Measurements from ENCODE around the gene SYNE4. TPM values are rescaled to one million over a fixed set of nuclear protein-coding genes. Genes with fewer than 3 reads are reported as not detected.

SYNE4 gene
- total and polyA plus RNA-seq, 3 donors from 2014 or later: 0.68 to 1.8 (median 1.3) TPM

DNA sequence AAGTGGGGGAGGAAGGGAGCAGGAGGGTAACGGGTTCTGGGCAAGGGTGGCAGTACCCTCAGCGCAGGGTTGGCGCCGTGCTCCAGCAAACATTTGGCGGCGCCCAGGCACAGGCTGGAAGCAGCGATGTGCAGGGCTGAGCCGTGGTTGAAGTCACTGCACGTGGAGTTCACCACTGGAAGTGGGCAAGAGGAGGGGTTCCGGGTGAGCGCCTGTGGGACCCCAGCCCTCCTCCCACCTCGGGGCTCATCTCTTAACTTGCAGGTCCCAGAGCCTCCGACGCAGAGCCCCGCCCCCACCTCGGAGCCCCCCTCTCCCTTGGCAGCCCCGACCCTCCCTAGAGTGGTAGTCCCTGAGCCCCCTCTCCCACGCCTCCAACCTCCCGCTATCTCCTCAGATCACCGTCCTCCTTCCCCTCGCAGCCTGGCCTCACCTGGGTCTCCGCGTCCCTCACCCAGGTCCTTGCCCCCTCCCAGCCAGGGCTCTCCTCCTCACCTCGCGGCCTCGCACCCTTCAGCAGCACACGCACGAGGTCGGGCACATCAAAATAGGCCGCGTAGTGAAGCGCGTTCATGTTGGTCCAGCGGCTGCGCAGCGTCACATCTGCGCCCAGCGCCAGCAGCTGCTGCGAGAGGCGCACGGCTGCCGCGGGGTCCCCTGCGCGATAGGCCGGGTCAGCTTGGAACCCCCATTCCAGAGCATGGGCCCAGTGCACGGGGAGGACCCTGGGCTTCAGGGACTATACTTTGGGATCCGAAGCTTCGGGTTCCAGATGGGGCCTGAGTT is 17.7 kb upstream of the SYNE4 start:
- Histone ChIP-seq H3K36me3 (ENCODE audit: low read depth, missing control alignments) (no peaks in the 10 kb centered on the region), H3K27ac (no peak overlapping the region), H3K27me3 (no peaks in the 10 kb centered on the region), H3K9me3 (no peaks in the 10 kb centered on the region), H3K4me1 (no peaks in the 10 kb centered on the region), H3K4me3 (peak overlapping the region in 1 of 2 donors; percentile 13)
- TF ChIP-seq POLR2A (IDR thresholded peaks at IDR 0.05) (no peak), CTCF (IDR thresholded peaks at IDR 0.05) (no peak)
- intact Hi-C loops (cut with DNase I; ENCODE audit: low total_unique reads): no loop called here
- DNase-seq: no peak
- 63 to 80% methylated on average over 30 to 36 of the region's 49 CpGs for WGBS, 2 donors

- 47 to 52% methylated on average over 1 of the region's 1 CpG for WGBS, 2 donors
- intact Hi-C loops (cut with DNase I; ENCODE audit: low total_unique reads): no loop called here
- no peaks in the 10 kb centered on the region for H3K36me3 ChIP-seq (ENCODE audit: low read depth, missing control alignments)
These were observed 16.9 kb upstream of the SYNE4 start for GRCh38 chr19:36025541-36025940.

DNA sequence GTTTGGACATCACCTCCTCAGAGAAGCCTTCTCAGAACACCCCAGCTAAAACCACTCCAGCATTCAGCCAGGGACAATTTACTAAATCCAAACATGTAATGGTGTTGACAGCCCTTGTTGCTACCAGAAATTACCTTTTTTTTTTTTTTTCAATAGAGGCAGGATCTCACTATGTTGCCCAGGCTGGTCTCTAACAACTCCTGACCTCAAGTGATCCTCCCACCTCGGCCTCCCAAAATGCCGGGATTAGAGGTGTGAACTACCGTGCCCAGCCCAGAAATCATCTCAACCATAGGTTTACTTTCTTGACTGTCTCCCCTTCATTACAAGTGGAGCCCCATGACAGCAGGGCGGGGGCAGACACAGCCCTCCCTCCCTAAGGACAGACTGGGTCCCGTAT is 14.8 kb upstream of the SYNE4 start:
- TF ChIP-seq CTCF (IDR thresholded peaks at IDR 0.05): no peak
- no peak for TF ChIP-seq POLR2A (IDR thresholded peaks at IDR 0.05)
- H3K27ac ChIP-seq: no peak overlapping the region
- H3K27me3 ChIP-seq: no peaks in the 10 kb centered on the region
- no peaks in the 10 kb centered on the region for H3K36me3 ChIP-seq (ENCODE audit: low read depth, missing control alignments)
- no peaks in the 10 kb centered on the region for H3K4me1 ChIP-seq
- H3K4me3 ChIP-seq: no peak overlapping the region
- H3K9me3 ChIP-seq: no peaks in the 10 kb centered on the region
- 87 to 89% methylated on average over 5 of the region's 5 CpGs for WGBS, 2 donors
- intact Hi-C loops (cut with DNase I; ENCODE audit: low total_unique reads): no loop called here
- no peak for DNase-seq

More at GRCh38 chr19:36025541-36025940, 16.9 kb upstream of the SYNE4 start:
- Histone ChIP-seq H3K27ac (no peak overlapping the region), H3K4me3 (no peak overlapping the region), H3K9me3 (no peaks in the 10 kb centered on the region), H3K4me1 (no peaks in the 10 kb centered on the region), H3K27me3 (no peaks in the 10 kb centered on the region)
- TF ChIP-seq POLR2A (IDR thresholded peaks at IDR 0.05): no peak
- no peak for TF ChIP-seq CTCF (IDR thresholded peaks at IDR 0.05)
- no peak for DNase-seq

- TF ChIP-seq CTCF (IDR thresholded peaks at IDR 0.05) (no peak), POLR2A (IDR thresholded peaks at IDR 0.05) (no peak)
- Histone ChIP-seq H3K9me3 (no peaks in the 10 kb centered on the region), H3K4me1 (no peaks in the 10 kb centered on the region), H3K27me3 (no peaks in the 10 kb centered on the region), H3K4me3 (no peak overlapping the region), H3K36me3 (ENCODE audit: low read depth, missing control alignments) (no peaks in the 10 kb centered on the region), H3K27ac (no peak overlapping the region)
- 88 to 95% methylated on average over 12 to 22 of the region's 22 CpGs for WGBS, 2 donors
- intact Hi-C loops (cut with DNase I; ENCODE audit: low total_unique reads): no loop called here
- no peak for DNase-seq
These were observed 10.6 kb upstream of the SYNE4 start for GRCh38 chr19:36019061-36019670.

Data from testis (tissue), 3 donors.